ENCODE measurements around the gene GDI1.
A peak's percentile ranks its signal among the peaks of the same experiment; 100 is the strongest.

GDI1 gene

GRCh38 chrX:154484255-154485149 lies 47.5 kb downstream of the GDI1 start:
- peak; percentile 84 for DNase-seq

- peak; percentile 10 for DNase-seq
Observed at GRCh38 chrX:154485150-154486051, 48.4 kb downstream of the GDI1 start.

- DNase-seq, result peak; percentile 9
Observed at GRCh38 chrX:154486052-154486395, 49.1 kb downstream of the GDI1 start.

- peak; percentile 48 for DNase-seq
Observed at GRCh38 chrX:154486396-154487207, 49.6 kb downstream of the GDI1 start, which contains the start of gene UBL4A. TSS of gene UBL4A (minus strand) at chrX:154486615. CDS start at chrX:154486584, 31 bp downstream.

- no peak for DNase-seq
Observed at GRCh38 chrX:154487518-154488290, 50.8 kb downstream of the GDI1 start.

GRCh38 chrX:154488336-154489075 lies 51.6 kb downstream of the GDI1 start:
- no peak for DNase-seq

- no peak for DNase-seq
Observed at GRCh38 chrX:154489182-154489581, 52.2 kb downstream of the GDI1 start.

GRCh38 chrX:154490021-154490413 lies 53.1 kb downstream of the GDI1 start:
- DNase-seq, result peak; percentile 47

- peak; percentile 93 for DNase-seq
Observed at GRCh38 chrX:154490414-154491083, 53.6 kb downstream of the GDI1 start, which contains the start of gene SLC10A3. TSS of gene SLC10A3 (minus strand) at chrX:154490629. CDS start at chrX:154488940, 1,689 bp downstream.
